Tibial nerve (tissue), 3 donors: ENCODE measurements around the gene CACNG8.

ENCODE experiments used
- POLR2A ChIP-seq, 2 donors: fragments of 450-650 bp; IDR thresholded peaks; one replicate each; pipeline ENCODE4 v1.6.1; 2017; ENCODE audit warnings: antibody characterized with exemption in 2 of 2, mild to moderate bottlenecking in 2 of 2, moderate library complexity in 2 of 2
- TF ChIP-seq, protein P1 (sequence below), 5 experiments: fragments of 200-600 bp in 3 of 5; fragments of 450-650 bp in 2 of 5; sonication (generic) in 3 of 5; IDR thresholded peaks; one replicate each; pipeline ENCODE4 v1.5.1; 2016 to 2019; ENCODE audit warnings: antibody characterized with exemption in 5 of 5, mild to moderate bottlenecking in 3 of 5, moderate library complexity in 2 of 5

DNA sequence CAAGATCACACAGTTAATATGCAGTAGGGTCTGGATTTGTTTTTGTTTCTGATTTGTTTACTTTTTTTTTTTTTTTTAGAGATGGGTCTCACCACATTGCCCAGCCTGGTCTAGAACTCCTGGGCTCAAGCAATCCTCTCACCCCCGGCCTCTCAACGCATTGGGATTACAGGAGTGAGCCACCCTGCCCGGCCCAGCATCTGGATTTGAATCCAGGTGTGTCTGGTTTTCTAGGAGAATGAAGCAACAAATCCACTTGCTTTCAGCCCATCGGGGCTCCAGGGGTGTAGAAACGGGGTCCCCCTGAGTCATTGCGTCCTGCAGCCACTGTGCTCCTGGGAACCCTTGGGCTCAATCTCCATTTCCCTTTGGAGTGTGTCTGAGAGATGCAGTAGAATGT, 6.6 kb downstream of the CACNG8 start:
- TF ChIP-seq POLR2A (IDR thresholded peaks at IDR 0.05), result no peak
- TF ChIP-seq, protein P1, sequence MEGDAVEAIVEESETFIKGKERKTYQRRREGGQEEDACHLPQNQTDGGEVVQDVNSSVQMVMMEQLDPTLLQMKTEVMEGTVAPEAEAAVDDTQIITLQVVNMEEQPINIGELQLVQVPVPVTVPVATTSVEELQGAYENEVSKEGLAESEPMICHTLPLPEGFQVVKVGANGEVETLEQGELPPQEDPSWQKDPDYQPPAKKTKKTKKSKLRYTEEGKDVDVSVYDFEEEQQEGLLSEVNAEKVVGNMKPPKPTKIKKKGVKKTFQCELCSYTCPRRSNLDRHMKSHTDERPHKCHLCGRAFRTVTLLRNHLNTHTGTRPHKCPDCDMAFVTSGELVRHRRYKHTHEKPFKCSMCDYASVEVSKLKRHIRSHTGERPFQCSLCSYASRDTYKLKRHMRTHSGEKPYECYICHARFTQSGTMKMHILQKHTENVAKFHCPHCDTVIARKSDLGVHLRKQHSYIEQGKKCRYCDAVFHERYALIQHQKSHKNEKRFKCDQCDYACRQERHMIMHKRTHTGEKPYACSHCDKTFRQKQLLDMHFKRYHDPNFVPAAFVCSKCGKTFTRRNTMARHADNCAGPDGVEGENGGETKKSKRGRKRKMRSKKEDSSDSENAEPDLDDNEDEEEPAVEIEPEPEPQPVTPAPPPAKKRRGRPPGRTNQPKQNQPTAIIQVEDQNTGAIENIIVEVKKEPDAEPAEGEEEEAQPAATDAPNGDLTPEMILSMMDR (IDR thresholded peaks at IDR 0.05), result no peak
